Islet precursor cell (in vitro differentiated cells): ENCODE measurements around the gene KHDRBS2.
"Not testable (repeated sequence)": the region's sequence is repeated elsewhere in the genome, so short reads cannot be mapped to it uniquely, and the experiment has no call there.

ENCODE experiments used
- DNase-seq: peaks from one replicate; pipeline ENCODE4 v3.0.0-alpha.2; 2018

KHDRBS2 gene

DNA sequence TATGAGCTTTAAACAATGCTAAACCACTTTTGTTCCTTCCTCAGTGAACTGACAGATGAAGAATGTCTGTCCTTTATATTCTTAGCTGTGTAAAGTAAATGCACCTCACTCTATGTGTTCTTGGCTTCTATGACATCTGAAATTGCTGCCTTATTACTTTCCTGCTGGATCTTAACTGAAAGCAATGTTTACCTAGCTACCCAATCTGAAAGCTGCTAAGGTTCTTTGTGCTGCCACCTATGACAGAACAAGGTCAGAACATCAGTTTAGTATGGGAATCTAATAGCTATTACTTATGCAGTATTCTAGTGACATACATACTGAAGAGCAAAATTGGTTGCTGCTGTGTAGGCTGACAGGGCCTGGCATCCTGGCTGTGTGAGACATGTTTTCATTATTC, 444.1 kb downstream of the KHDRBS2 start:
- no peak for DNase-seq

DNA sequence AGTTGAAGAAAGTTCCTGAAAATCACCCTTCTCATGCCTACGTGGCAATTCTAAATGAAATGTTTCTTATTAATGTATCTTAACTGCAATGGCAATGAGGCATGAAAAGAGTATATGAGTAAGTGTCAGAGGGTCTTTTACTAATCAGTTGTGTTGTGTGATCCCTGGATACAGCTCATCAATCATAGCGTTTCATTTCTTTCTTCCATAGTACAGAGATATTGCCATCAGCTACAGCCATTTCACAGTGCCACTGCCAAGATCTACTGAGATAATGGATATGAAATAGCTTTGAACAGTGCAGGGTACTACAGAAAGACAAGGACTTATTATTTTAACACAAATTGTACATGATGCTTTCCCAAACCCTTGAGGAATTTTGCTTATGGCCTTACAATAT, 450.8 kb downstream of the KHDRBS2 start:
- no peak for DNase-seq

DNA sequence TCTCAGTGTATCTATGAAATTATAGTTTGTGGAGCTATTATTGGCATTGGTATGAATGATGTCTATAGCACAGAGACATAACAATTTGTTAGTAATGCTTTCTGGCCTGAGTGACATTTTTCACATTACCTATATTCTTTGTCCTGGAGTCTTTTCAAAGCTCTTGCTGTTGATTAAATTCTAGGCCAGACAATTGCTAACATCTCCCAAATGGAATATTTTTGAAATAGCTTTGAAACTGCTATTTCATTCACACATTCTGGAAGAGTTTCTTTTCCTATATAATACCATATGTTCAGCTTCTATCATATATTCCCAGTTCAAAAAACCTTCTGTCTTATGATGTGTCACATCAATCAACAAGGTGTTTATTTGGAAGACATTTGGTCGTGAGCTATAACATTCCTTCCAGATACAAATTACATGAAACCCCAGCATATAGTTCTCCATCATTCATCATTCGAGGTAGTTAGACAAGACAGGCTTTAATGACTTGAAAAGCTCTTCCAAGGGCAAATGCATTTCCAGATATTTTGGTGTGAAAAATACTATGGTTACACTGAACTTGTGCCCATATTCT, 452.8 kb downstream of the KHDRBS2 start:
- DNase-seq, result no peak

DNA sequence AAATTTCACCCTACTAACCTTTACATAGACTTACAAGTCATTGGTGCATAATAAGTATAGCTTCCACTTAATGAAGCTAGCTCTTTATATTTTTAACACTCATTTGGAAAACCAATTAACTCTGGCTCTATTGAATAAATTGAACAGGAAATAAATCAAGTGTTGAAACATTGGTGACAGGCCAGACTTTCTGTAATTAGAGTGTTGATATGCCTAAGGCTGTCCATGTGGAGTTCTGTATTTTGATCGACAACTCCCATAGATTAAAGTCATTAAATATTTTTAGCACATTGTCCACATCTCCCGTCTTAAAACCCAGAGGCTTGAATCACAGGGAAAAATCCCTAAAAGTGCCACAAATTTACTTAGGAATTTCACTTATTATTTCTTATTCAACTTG, 468.3 kb downstream of the KHDRBS2 start:
- DNase-seq, result no peak

GRCh38 chr6:61810047-61810446, 476.0 kb downstream of the KHDRBS2 start:
- no peak for DNase-seq

GRCh38 chr6:61809004-61809595, 476.9 kb downstream of the KHDRBS2 start:
- no peak for DNase-seq

- DNase-seq, result no peak
Measured at GRCh38 chr6:61787998-61788397, 498.0 kb downstream of the KHDRBS2 start.

GRCh38 chr6:61769446-61769845, 516.6 kb downstream of the KHDRBS2 start:
- DNase-seq, result not testable (repeated sequence)

DNA sequence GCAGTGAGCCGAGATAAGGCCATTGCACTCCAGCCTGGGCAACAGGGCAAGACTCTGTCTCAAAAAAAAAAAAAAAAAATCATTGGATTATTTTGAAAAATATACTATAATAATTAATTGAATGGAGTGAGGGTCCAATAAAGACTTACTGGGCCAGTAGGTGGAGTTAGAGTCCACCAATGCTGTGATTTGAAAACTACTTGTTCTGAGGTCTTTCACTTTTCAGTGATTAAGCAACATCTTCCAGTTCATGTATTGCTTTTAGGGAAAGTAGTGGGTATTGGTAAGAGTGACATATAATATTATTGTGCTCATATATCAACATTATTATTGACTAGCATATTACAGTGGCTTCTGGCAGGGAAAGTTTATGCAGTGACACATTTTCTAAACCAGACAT, 530.3 kb downstream of the KHDRBS2 start:
- DNase-seq, result no peak

DNA sequence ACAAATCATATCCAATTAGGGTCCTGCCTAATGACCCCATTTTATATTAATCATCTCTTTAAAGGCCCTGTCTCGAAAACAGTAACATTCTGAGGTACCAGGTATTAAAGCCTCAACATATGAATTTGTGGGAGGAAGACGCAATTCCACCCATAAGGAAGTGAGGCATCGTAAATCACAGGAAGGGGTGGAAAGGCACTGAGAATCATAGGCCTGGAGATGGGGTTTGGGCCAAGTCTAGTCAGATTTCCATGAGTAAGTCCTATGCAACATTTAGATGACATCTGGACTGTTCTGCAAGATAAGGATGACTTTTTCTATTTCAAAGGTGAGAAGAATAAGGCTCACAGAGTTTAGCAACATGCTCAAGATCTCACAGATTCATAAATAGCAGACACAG, 534.0 kb downstream of the KHDRBS2 start:
- no peak for DNase-seq

GRCh38 chr6:61745994-61746393, 540.0 kb downstream of the KHDRBS2 start:
- no peak for DNase-seq

DNA sequence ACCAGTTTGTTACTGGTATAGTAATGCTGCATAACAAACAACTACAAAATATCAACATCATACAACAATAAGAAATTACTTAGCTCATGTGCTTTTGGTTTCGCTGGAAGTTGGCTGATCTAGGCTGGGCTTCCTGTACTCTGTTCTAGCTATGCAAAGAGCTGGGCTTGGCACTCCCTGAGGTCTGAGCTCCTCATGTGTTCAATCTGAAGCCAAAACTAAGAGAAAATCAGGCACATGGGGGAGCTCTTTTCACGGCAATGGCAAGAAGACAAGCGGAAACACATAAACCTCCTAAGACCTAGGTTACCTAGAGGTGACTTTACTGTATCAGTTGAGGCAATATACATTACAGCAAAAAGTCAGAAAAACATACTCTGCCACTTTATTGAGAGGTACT, 574.2 kb downstream of the KHDRBS2 start:
- DNase-seq, result peak; percentile 64

GRCh38 chr6:61688165-61688564, 597.9 kb downstream of the KHDRBS2 start:
- DNase-seq, result no peak

- no peak for DNase-seq
Measured at GRCh38 chr6:61682562-61682961, 603.5 kb downstream of the KHDRBS2 start.

DNA sequence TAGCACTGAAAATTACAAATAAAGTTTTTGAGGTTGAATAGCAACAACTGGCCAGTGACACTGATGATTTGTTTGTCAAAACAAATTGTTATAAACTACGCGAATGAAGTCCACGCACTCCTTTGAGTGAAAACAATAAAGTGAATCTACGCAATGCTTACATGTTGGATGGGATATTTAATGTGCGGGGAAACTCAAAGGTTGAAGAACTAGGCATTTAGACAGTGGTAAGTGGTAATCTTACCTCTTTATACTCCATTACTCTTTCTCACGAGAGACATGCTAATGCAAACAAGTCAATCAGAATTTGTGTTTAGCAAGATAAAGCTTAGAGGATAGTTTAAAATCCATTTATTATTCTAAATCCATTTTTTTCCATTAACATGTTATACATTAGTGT, 606.4 kb downstream of the KHDRBS2 start:
- DNase-seq, result no peak

DNA sequence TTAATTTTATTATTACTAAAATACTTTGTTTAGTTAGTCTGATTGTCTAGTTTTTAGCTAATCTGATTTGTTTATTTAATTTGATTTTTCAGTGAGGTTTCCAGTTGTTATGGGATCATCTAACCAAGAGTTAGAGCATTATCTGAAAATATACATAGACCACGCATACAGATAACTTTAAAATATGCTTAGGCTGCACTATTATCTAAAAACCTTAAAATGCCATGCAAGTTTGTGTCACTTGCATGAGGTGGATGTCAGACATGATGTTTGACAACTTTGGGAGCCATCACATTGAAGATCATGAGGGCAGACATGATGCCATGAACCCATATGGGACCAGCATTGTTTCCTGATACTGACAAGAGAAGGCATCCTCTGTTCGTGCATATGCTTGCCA, 610.3 kb downstream of the KHDRBS2 start:
- DNase-seq, result no peak

GRCh38 chr6:61649845-61650244, 636.2 kb downstream of the KHDRBS2 start:
- peak; percentile 56 for DNase-seq

DNA sequence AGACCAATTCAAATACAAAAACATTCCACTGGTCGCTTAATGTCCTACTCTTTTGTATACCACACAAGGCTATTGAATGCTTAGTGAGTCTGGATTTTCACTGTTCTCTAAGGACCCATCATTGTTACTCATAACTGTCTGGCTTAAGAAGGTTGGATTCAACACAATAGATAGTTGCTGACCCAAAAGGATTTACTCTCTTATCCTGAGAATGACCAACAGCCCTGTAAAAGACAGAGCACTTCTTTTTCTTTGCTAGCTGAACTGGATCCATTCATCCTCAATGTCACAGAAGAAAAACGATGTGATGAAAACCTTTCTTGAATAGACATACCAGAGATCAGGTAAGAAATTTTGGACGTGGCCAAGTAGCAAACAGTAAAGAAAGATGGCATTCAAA, 645.6 kb downstream of the KHDRBS2 start:
- DNase-seq, result no peak
